ENCODE measurements around the gene NFAT5. TPM values are rescaled to one million over a fixed set of nuclear protein-coding genes. Genes with fewer than 3 reads are reported as not detected.
A peak's percentile ranks its signal among the peaks of the same experiment; 100 is the strongest.
"Not testable (repeated sequence)": the region's sequence is repeated elsewhere in the genome, so short reads cannot be mapped to it uniquely, and the experiment has no call there.

Gene NFAT5
- 10 to 100 TPM; 39.3 to 79.4 (median 54.4) TPM for total RNA-seq
- polyA plus RNA-seq, result 10 to 100 TPM in 1 of 3 donors, 1 to 10 TPM in 2; 1.9 to 21.9 (median 9.6) TPM
- long read RNA-seq, donor 1, partial matches to known transcripts, result 23 of 81 reads
- long read RNA-seq, donor 1, other reads (novel, unspliced or antisense), result 58 of 81 reads
- long read RNA-seq, donor 2, partial matches to known transcripts, result 43 of 44 reads
- long read RNA-seq, donor 2, other reads (novel, unspliced or antisense), result 0 of 44 reads
- long read RNA-seq, donor 3, partial matches to known transcripts, result 6 of 6 reads
- long read RNA-seq, donor 3, other reads (novel, unspliced or antisense), result 0 of 6 reads
- long read RNA-seq, donor 4, full-length matches to known transcripts, result 1 of 8 reads
- long read RNA-seq, donor 4, partial matches to known transcripts, result 1 of 8 reads
- long read RNA-seq, donor 4, other reads (novel, unspliced or antisense), result 6 of 8 reads
- long read RNA-seq, donor 5, partial matches to known transcripts, result 0 of 2 reads
- long read RNA-seq, donor 5, other reads (novel, unspliced or antisense), result 2 of 2 reads
- long read RNA-seq, donor 6, full-length matches to known transcripts, result 1 of 11 reads
- long read RNA-seq, donor 6, partial matches to known transcripts, result 5 of 11 reads
- long read RNA-seq, donor 6, other reads (novel, unspliced or antisense), result 5 of 11 reads
- long read RNA-seq, donor 7, partial matches to known transcripts, result 0 of 1 reads
- long read RNA-seq, donor 7, other reads (novel, unspliced or antisense), result 0 of 1 reads
- long read RNA-seq, donor 8, result 0 reads
- long read RNA-seq, donor 9, partial matches to known transcripts, result 24 of 55 reads
- long read RNA-seq, donor 9, other reads (novel, unspliced or antisense), result 30 of 55 reads
- long read RNA-seq, donor 10, result 0 reads

GRCh38 chr16:69565671-69566239 lies at the start of gene NFAT5:
Gene NFAT5 (plus strand): TSS chr16:69565966. CDS start chr16:69566302, 336 bp downstream.
- WGBS, 4 donors, result 1 to 10% (median 1%) methylated on average over 2 to 60 of the region's 60 CpGs
- H3K27ac ChIP-seq, result peak within 1 kb of the TSS; percentile 96 to 99 (median 99)
- H3K4me3 ChIP-seq, result peak within 1 kb of the TSS; percentile 83 to 99 (median 92)
- peak; percentile 86 to 92 (median 90) for DNase-seq
- TF ChIP-seq POLR2A (IDR thresholded peaks at IDR 0.05) (peak; percentile 65 to 90), CTCF (IDR thresholded peaks at IDR 0.05) (no peak)
- intact Hi-C loops (cut with DNase I), result no loop called here
- no peaks in the 10 kb centered on the region for H3K36me3 ChIP-seq (replicated peaks in 1 of 2)
- H3K4me1 ChIP-seq (replicated peaks in 1 of 2), result peaks cover 23 to 46% of the 10 kb centered on the region in 2 donors
- H3K9me3 ChIP-seq (replicated peaks in 1 of 3), result no peaks in the 10 kb centered on the region
- H3K27me3 ChIP-seq, result no peaks in the 10 kb centered on the region

GRCh38 chr16:69517914-69518313 lies 47.9 kb upstream of the NFAT5 start:
- WGBS, 4 donors, result 87 to 98% (median 96%) methylated on average over 6 of the region's 6 CpGs
- H3K36me3 ChIP-seq (replicated peaks in 1 of 2); H3K4me1 ChIP-seq (replicated peaks in 1 of 2); H3K4me3 ChIP-seq; H3K9me3 ChIP-seq (replicated peaks in 1 of 3); intact Hi-C loops (cut with DNase I); DNase-seq; H3K27me3 ChIP-seq; H3K27ac ChIP-seq: not testable (repeated sequence)

GRCh38 chr16:69520413-69520799 lies 45.4 kb upstream of the NFAT5 start:
- no peak for TF ChIP-seq CTCF (IDR thresholded peaks at IDR 0.05)
- no peak for TF ChIP-seq POLR2A (IDR thresholded peaks at IDR 0.05)
- Histone ChIP-seq H3K27me3 (no peaks in the 10 kb centered on the region), H3K9me3 (replicated peaks in 1 of 3) (no peaks in the 10 kb centered on the region), H3K4me1 (replicated peaks in 1 of 2) (no peaks in the 10 kb centered on the region), H3K27ac (no peak overlapping the region), H3K4me3 (no peak overlapping the region), H3K36me3 (replicated peaks in 1 of 2) (no peaks in the 10 kb centered on the region)
- intact Hi-C loops (cut with DNase I), result no loop called here
- 95 to 97% (median 95%) methylated on average over 4 of the region's 4 CpGs for WGBS, 4 donors
- no peak for DNase-seq

GRCh38 chr16:69520800-69521602 lies 44.8 kb upstream of the NFAT5 start:
- 74 to 83% (median 78%) methylated on average over 3 of the region's 3 CpGs for WGBS, 4 donors
- Histone ChIP-seq H3K9me3 (replicated peaks in 1 of 3) (no peaks in the 10 kb centered on the region), H3K36me3 (replicated peaks in 1 of 2) (no peaks in the 10 kb centered on the region), H3K4me3 (no peak overlapping the region), H3K27me3 (no peaks in the 10 kb centered on the region), H3K27ac (no peak overlapping the region), H3K4me1 (replicated peaks in 1 of 2) (no peaks in the 10 kb centered on the region)
- no peak for DNase-seq
- intact Hi-C loops (cut with DNase I), result no loop called here
- TF ChIP-seq CTCF (IDR thresholded peaks at IDR 0.05) (no peak), POLR2A (IDR thresholded peaks at IDR 0.05) (no peak)
